CD1c-positive myeloid dendritic cell (primary cell): ENCODE results near the gene PARP11.

Experiments used
- DNase-seq: peaks from one replicate; pipeline ENCODE4 v3.0.0-alpha.2; 2016; ENCODE audit errors: extremely low spot score

Gene PARP11

DNA sequence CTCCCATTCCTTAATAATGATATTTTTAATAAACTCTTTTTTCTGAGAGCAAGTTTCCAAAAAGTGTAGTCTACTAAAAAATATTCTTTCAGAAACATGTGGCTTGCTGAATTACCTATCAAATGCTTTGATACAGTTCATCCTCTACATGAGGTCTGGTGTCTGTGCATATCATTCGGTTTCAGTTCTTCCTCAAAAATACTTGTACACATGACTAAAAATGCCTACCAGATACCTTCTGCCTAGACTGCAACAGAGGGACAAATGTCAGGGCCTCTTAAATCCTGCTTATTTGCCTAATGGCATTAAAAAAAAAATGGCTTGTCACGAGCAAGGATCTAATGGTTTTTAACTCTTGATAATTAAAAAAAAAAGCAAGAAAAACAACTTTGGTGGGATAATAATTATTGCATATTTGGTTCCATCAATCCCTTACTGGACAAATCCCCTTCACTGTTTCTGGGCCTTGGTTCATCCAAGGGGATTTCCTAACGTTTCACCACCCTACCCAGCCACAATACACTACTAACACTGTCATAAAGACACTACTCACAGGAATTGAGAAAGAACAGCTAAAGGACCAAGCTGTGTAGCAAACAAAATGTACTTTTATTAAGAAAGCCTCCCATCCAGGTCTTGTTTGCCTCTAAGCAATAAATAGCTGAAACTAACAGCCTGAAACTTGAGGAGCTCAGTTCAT, 45.7 kb downstream of the PARP11 start:
- DNase-seq, result no peak

DNA sequence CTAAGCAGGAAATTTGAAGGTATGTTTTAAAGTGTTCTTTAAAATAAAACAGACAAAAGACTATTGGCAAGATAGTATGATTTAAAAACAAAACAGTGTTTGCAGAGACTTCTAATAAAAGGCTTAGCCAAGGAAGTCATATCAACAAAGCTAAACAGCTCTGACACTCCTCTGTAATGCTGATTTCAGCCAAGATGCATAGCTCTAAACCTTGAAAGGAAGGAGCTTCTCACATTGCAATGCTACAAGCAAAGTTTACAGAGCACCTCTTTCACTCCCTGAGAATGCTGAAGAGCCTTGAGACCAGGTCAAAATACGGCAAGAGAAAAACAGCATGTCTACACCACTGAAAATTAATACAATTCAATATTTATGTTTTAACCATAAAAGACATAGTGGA, 51.8 kb downstream of the PARP11 start:
- no peak for DNase-seq

DNA sequence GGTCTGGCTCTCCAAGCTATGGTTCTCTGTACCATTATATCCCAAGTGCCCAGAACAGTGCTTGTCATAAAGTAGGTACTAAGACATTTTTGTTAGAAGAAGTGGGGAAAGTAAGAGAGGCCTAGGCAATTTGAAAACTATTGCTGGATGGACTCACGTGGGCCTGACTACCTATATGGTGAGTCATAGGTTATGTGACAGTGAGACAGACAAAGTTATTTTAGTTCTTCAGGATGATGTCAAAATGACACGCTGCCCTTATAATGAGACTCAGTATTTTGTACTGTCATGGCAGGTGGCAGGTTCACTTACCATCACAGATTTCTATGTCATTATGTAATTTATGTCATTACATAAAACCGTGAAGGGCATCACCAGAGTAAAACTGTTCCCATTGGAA, 53.1 kb downstream of the PARP11 start:
- DNase-seq, result no peak

DNA sequence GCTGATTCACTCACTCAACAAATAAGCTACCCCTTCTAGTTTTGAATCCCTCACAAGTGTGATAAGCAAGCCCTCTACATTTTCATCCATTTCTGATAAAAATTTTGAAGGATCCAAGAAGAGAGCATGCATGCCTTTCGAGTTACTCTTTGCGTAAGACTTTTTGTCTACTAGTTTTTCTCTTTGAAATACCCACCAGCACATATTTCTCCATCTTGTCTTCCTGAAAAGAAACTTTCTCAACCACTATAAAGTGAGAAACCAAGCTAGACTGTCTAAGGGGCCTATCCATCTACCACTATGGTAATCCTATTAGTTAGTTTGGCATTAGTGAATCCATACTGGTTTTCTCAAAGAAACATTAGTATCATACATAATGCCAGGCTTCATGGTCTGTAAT, 56.9 kb downstream of the PARP11 start:
- no peak for DNase-seq

DNA sequence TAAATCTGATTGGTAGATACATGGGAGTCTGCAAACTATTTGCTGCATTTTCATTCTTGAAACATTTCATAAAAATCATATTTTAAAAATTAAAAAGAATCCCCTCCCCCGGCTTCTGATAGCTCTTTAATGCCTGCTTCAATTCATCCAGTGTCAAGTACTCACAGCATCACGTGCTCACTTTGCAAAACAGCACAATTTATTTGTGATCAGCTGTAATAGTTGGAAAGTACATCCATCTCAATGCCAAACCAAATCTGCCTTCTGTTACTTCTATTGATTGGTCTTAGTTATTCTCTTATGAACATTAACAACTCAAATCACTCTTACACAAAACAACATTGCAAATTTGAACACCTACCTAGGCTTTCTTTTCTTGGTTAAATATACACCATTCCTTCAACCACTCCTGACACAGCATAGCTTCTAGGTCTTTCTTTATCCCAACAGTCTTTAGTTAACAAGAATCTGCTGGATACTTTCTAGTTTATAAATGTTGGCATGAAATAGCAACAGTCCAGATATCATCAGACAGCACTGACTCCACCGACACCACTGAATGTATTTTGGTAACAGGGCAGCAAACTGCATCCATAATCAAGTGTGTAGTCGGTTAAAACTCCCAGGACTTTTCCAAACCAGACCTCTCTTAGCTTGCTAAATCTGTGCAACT, 58.0 kb downstream of the PARP11 start:
- no peak for DNase-seq

DNA sequence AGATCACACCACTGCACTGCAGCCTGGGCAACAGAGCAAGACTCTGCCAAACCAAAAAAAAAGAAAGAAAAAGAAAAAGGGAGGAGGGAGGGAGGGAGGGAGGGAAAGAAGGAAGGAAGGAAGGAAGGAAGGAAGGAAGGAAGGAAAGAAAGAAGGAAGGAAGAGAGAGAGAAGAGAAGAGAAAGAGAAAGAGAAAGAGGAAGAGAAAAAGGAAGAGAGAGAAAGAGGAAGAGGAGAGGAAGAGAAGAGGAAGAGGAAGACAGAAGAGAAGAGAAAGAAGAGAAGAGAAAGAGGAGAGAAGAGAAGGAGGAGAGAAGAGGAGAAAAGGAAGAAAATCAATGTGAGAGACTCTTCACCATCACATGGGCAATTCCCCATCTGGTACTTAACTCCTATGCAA, 62.7 kb downstream of the PARP11 start:
- DNase-seq, result no peak

DNA sequence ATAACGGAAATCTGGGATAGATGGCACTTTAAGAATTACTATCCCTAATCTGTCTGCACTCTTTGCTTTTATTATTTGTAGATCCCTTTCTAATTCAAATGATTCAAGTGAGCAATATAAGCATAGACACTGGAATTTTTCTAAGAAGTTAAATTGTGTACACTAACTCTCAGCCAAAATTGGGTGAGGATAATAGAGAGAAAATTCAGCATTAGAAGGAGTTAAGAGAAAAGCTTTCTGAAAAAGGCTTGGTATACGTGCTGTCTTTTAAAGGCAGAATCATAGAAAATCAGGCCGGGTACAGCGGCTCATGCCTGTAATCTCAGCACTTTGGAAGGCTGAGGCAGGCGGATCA, 63.2 kb downstream of the PARP11 start:
- no peak for DNase-seq

DNA sequence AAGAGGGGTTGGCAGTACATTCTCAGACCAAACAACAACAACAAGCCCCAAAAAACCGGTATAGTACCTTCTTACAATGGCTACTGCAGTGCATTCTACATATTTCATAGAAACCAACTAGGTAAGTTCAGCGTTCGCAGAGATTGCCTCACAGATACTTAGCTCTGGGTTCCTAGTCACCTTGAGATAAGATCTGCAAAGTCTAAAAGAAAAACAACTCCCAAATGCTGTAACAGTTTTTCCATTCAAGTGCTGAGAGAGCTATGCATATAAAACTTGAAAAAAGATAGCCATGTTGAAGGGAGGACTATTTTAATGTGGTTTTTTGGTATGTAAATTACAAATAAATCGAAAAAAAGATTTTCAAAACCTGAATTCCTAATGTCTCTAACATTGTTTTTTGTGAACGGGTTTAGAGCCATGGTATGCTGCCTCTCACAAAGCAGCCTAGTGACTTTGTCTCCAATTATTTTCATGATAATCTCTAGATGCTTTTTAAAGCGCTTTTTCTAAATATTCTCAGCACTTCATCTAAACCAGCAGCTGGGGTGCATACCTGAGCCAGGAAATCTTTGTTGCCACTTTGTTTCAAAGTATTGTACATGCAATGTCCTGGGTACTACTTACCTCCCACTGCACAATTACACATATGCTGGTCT, 63.7 kb downstream of the PARP11 start:
- no peak for DNase-seq

DNA sequence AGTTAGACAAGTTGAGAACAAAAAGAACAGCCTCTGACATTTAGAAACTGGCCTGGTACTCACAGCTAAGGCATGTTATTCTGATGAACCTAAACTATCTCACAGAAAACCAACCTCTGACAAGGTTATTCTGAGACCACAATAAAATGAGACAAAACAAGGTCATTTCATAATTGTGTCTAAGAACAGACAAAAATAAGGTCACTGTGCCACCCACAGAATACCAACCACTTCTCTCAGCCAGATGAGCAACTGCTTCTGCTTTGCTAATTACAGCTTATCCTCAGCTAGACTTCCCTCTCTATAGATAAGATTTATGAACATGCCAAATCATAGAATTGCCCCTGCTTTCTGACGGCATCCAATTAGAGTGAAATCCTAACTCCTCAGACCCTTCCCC, 68.1 kb downstream of the PARP11 start:
- DNase-seq, result peak; percentile 36

DNA sequence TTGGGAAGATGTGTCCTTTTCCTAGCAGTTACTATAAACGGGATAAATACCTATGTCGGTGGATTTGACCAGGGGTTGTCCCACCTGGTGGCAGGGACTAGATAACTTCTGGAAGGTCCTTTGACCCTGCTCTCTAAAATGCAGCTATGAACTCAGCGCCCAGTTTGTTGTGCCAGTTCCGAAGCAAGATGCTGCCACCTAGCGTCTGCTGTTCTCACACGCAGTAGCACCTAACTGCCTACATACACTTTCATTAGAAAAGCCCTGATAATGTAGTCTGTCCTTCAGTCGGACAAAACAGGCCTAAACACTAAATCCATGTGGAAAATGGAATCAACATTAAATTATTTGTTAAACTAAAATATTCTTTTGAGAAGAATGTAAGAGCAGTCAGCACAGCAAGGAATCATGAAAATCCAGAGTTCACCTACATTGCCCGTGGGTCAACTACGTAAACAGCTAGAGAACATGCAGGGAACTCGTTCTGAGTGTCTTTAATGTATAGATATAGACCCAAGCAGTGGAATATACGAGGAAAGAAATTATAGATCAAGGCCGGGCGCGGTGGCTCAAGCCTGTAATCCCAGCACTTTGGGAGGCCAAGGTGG, 69.2 kb downstream of the PARP11 start:
- peak; percentile 72 for DNase-seq

DNA sequence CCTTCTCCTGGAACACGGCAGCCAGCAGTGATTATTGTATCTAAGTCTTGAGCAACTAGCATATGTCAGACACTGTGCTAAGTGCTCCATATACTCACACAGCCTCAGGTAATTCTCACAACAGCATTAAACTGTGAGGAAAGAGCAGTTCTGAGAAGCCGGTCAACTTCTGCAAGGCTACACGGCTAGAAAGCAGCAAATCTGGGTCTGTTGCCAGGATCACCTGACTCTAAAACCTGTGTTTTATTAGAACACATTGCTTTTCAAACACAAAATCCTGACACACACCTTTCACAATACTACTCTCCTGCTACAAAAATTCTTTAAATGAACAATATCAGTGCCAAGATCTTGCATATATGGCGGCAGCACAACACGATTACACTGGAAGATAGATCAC, 70.5 kb downstream of the PARP11 start:
- no peak for DNase-seq

DNA sequence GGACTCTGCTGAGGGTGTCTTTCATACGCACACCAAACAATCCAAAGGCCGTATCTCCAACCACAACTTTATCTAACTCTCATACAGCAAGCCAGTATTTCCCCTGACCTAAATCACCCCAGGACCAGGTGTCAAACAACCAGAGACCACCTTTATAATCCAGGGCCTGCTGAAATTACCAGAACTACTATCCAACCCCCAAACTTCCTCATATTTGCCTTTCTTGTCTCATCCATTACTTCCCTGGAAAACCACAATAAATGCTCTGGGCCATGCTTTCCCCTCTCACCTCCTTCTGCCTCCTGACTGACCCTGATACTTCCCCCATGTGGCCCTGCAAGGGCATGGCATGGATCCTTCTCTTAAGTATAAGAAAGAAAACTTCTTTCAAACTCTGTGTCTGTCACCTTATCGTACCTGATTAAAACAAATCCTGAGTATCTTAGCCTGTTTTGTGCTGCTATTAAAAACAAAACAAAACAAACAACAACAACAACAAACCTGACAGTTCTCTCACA, 75.6 kb downstream of the PARP11 start:
- peak; percentile 13 for DNase-seq

DNA sequence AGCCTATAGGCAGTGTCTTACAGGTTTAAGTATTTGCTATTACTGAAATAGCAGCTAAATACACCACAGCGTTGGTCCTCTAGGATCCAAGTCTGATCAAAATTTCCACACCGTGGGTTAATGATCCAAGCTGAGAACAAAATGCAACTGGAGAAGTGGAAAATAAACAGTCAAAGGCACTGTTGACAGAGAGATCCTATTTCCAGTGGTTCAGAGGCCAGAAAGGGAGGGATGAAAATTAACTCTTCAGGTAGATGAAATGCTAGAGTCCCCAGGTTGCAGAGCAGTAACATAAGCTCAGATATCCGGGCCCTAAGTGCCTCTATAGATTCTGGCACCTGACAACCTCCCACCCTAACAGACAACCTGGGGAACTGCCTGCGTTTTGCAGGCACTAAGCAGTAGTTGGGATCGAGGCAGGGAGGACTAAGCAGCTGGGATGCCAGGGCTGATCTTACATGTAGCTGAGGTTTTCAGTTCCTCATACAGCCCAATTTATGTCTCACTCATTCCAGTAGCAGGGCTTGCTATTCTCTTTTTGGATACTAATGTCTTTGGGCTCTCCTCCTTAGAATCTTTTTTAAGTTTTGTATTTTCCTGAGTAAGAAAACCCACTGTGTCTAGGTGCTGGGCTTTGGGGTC, 77.6 kb downstream of the PARP11 start:
- DNase-seq, result no peak

DNA sequence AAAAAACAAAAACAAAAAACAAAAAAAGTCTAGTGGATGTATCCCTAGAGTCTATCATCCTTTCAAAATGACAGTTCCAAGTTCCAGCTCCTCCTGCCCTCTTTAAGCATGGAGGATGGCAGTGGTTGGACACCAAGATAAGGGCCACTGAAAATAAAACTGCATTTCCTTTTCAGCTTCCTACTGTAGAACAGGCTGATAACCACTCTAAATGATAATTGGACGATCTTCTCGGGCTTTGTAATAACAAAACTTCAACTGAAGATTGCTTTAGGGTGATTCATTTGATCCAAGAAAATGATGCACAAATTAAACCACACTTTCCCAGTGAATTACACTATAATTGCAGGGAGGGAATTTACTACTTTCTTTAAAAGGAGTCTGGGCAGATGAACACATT, 78.1 kb downstream of the PARP11 start:
- DNase-seq, result no peak

DNA sequence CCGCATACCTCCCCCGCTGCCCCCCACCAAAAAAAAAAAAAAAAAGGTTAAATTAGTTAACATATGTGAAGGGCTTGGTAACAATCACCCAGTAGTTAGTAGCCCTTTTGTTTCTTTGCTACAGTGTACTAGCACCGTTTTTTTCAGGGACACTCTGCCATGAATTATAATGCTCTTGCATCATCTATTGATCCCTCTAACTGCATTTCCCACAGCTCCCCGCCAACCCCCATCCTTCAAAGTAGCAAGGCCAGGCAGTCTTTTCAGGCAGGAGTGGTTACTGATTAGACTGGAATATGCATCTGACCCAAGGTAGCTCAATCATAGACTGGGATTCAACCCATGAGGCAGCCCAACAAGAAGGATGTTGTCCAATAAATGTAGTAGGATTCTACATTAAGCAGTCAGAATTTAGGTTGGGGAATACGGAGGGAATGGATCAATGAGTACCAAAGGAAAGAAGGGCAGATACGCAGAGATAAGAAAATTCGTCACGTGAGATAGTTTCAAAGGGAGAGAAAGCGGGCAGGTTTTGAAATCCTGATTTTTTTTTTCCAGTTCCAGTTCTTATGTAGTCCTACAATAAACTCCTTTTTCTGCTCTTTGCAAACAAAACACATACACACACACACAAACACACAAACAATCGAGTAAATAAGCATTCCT, 80.4 kb downstream of the PARP11 start:
- no peak for DNase-seq

DNA sequence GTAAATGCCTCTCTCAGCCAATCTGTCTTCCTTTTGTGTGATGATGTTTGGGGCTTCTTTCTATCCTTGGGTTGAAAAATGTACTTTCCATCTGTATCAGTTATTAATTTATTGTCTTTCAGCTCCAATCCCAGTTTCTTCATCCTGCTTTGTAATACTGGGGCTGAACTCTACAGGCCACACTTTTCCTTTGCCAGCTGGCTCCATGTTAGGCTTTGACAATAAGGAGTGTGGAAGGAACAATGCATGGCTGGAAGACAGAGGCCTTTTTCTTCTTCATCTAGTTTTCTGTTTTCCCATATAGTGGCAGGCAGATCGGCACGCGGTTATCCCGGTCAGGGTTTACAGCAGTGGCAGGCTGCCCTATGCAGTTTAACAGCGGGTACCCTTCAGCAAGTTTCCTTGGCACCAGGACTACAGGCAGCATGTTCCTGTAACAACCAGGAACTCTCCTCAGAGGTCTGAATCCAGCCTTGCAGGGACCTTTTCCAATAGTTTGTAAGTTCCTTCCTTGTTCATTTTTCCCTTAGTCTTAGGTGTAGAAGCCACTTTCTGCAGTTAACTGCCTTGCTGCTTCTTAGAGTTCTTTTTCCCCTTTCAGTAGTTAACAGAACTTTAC, 81.8 kb downstream of the PARP11 start:
- DNase-seq, result no peak

DNA sequence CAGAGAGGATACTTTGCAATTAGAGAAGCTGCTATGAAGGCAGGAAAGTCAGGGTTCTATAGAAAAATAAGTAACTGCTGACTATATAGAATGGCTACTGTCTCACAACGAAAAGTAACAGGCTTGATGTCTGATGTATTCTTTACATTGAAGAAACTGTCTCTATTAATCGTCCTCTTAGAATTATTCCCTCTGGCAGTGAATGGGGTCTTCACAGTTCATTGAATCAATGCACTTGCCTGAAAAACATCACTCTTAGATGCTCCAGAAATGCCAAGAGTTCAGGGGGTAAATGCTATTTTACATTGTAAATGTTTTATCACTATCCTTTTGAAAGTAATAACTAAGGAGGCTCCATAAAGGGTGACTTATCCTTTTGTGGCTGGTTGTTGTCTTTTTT, 82.6 kb downstream of the PARP11 start:
- no peak for DNase-seq

DNA sequence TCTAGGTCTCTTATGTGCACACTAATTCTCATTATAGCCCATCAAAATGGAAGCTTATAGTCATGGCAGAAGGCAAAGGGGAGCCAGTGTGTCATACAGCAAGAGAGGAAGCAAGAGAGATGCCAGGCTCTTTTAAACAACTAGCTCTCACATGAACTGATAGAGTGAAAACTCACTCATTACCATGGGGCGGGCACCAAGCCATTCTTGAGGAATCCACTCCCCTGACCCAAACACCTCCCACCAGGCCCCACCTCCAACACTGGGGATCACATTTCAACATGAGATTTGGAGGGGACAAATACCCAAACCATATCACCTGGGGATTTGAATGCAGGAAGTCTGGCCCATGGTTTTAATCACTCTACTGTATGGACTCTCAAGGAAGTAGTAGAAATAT, 83.4 kb downstream of the PARP11 start:
- DNase-seq, result no peak

DNA sequence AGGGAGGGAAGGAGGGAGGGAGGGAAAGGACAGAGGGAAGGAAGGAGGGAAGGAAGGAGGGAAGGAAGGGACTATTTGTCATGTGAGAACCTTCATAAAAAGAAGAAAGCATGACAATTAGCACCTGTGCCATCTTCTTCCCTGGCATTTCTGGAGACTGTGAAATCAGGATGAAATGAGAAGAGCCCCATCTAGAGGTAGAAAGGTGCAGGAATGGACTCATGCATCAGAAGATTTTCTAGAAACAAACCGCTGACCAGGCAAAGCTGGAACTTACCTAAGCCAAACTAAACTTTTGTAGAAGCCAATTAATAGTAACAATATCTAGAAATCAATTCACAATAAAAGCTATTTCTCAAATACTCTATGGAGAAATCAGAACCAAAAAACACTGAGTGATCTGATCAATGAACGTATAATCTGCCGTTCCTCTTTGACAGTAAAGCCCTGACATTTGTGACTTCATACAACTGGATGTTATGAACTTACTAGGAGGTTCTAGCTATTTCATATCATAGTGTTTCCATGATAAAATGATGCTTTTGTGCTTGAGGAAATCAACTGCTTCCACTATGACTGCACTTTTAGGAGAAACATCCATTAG, 95.9 kb downstream of the PARP11 start:
- peak; percentile 61 for DNase-seq

DNA sequence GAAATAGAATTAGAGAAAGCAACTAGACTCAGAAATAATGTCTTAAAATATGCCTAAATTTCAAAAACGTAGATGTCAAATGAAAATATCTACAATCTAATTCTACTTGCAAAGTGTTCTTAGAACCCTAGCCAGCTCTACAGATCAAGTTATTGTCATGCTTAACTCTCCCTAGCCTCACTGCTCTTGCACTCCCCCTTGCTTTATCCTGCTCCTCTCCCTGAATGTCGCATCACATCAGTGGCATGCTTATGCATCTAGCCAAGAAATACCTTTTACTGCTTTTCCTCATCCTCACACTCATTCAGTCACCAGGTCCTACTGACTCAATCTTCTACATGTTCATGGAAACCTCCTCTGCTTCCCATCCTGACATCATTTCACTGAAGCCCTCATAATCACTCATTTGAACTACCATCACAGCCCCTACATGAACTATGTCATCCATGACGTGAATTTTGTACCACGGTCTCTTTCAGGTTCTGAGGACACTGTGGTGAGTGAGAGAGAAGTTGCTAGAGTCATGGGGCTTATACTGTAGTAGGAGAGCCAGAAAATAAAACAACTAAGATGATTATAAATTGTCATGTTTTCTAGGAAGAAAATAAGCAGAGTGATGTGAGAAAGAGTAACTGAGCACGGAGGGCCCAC, 97.7 kb downstream of the PARP11 start:
- DNase-seq, result no peak
